ENCODE results near the gene RBM47.
"Not testable (repeated sequence)": the region's sequence is repeated elsewhere in the genome, so short reads cannot be mapped to it uniquely, and the experiment has no call there.

The RBM47 gene

GRCh38 chr4:40555176-40555900, 74.3 kb downstream of the RBM47 start:
- no peak overlapping the region for H3K4me3 ChIP-seq (ENCODE audit: insufficient read depth, low read length, poor library complexity, severe bottlenecking)
- H3K9ac ChIP-seq (ENCODE audit: low read length): no peak overlapping the region
- no peaks in the 10 kb centered on the region for H3K9me2 ChIP-seq (replicated peaks; ENCODE audit: insufficient read depth, low read length)
- no peak overlapping the region for H3K4me2 ChIP-seq (ENCODE audit: low read depth, low read length, poor library complexity, severe bottlenecking)
- no peaks in the 10 kb centered on the region for H4K20me1 ChIP-seq (ENCODE audit: low read depth, low read length)
- H3K27me3 ChIP-seq (ENCODE audit: low read length): no peaks in the 10 kb centered on the region
- no peaks in the 10 kb centered on the region for H3F3A ChIP-seq (ENCODE audit: insufficient read depth)
- no peaks in the 10 kb centered on the region for H3K79me2 ChIP-seq (ENCODE audit: insufficient read depth, low read length)
- no peak overlapping the region for H2AFZ ChIP-seq (ENCODE audit: low read depth, low read length, severe bottlenecking)
- no peaks in the 10 kb centered on the region for H3K36me3 ChIP-seq (ENCODE audit: low read length)
- no peak overlapping the region for H3K27ac ChIP-seq (ENCODE audit: low read depth, low read length)
- H3K9me3 ChIP-seq (ENCODE audit: insufficient read depth, low read length): no peaks in the 10 kb centered on the region
- TF ChIP-seq EZH2phosphoT487 (conservative IDR thresholded peaks at IDR 0.05; ENCODE audit: low read length) (no peak), CTCF (IDR thresholded peaks at IDR 0.05; ENCODE audit: insufficient read depth, low read length, poor library complexity, severe bottlenecking) (no peak)

GRCh38 chr4:40554641-40555040, 75.0 kb downstream of the RBM47 start:
- H3K27ac ChIP-seq (ENCODE audit: low read depth, low read length); H4K20me1 ChIP-seq (ENCODE audit: low read depth, low read length); H3K36me3 ChIP-seq (ENCODE audit: low read length); H3F3A ChIP-seq (ENCODE audit: insufficient read depth); H3K4me3 ChIP-seq (ENCODE audit: insufficient read depth, low read length, poor library complexity, severe bottlenecking); H3K9ac ChIP-seq (ENCODE audit: low read length); H2AFZ ChIP-seq (ENCODE audit: low read depth, low read length, severe bottlenecking); H3K79me2 ChIP-seq (ENCODE audit: insufficient read depth, low read length); H3K9me2 ChIP-seq (replicated peaks; ENCODE audit: insufficient read depth, low read length); H3K27me3 ChIP-seq (ENCODE audit: low read length); H3K4me2 ChIP-seq (ENCODE audit: low read depth, low read length, poor library complexity, severe bottlenecking); H3K9me3 ChIP-seq (ENCODE audit: insufficient read depth, low read length): not testable (repeated sequence)

- Histone ChIP-seq H3K9me3 (ENCODE audit: insufficient read depth, low read length) (no peaks in the 10 kb centered on the region), H3K4me2 (ENCODE audit: low read depth, low read length, poor library complexity, severe bottlenecking) (no peak overlapping the region), H3K27ac (ENCODE audit: low read depth, low read length) (no peak overlapping the region), H3F3A (ENCODE audit: insufficient read depth) (no peaks in the 10 kb centered on the region), H3K79me2 (ENCODE audit: insufficient read depth, low read length) (no peaks in the 10 kb centered on the region), H3K9ac (ENCODE audit: low read length) (no peak overlapping the region), H3K4me3 (ENCODE audit: insufficient read depth, low read length, poor library complexity, severe bottlenecking) (no peak overlapping the region), H3K9me2 (replicated peaks; ENCODE audit: insufficient read depth, low read length) (no peaks in the 10 kb centered on the region), H3K36me3 (ENCODE audit: low read length) (no peaks in the 10 kb centered on the region), H4K20me1 (ENCODE audit: low read depth, low read length) (no peaks in the 10 kb centered on the region), H3K27me3 (ENCODE audit: low read length) (no peaks in the 10 kb centered on the region), H2AFZ (ENCODE audit: low read depth, low read length, severe bottlenecking) (no peak overlapping the region)
- TF ChIP-seq EZH2phosphoT487 (conservative IDR thresholded peaks at IDR 0.05; ENCODE audit: low read length) (no peak), CTCF (IDR thresholded peaks at IDR 0.05; ENCODE audit: insufficient read depth, low read length, poor library complexity, severe bottlenecking) (no peak)
Observed at GRCh38 chr4:40553995-40554394, 75.7 kb downstream of the RBM47 start.

- no peak overlapping the region for H2AFZ ChIP-seq (ENCODE audit: low read depth, low read length, severe bottlenecking)
- no peak overlapping the region for H3K27ac ChIP-seq (ENCODE audit: low read depth, low read length)
- no peaks in the 10 kb centered on the region for H4K20me1 ChIP-seq (ENCODE audit: low read depth, low read length)
- no peak overlapping the region for H3K4me3 ChIP-seq (ENCODE audit: insufficient read depth, low read length, poor library complexity, severe bottlenecking)
- H3K36me3 ChIP-seq (ENCODE audit: low read length): no peaks in the 10 kb centered on the region
- H3K9me2 ChIP-seq (replicated peaks; ENCODE audit: insufficient read depth, low read length): no peaks in the 10 kb centered on the region
- H3K9me3 ChIP-seq (ENCODE audit: insufficient read depth, low read length): no peaks in the 10 kb centered on the region
- no peaks in the 10 kb centered on the region for H3F3A ChIP-seq (ENCODE audit: insufficient read depth)
- H3K4me2 ChIP-seq (ENCODE audit: low read depth, low read length, poor library complexity, severe bottlenecking): no peak overlapping the region
- H3K9ac ChIP-seq (ENCODE audit: low read length): no peak overlapping the region
- H3K79me2 ChIP-seq (ENCODE audit: insufficient read depth, low read length): no peaks in the 10 kb centered on the region
- TF ChIP-seq EZH2phosphoT487 (conservative IDR thresholded peaks at IDR 0.05; ENCODE audit: low read length): no peak
- TF ChIP-seq CTCF (IDR thresholded peaks at IDR 0.05; ENCODE audit: insufficient read depth, low read length, poor library complexity, severe bottlenecking): no peak
- H3K27me3 ChIP-seq (ENCODE audit: low read length): no peaks in the 10 kb centered on the region
Observed at GRCh38 chr4:40552536-40552935, 77.1 kb downstream of the RBM47 start.

- not testable (repeated sequence) for H2AFZ ChIP-seq (ENCODE audit: low read depth, low read length, severe bottlenecking); H3K27ac ChIP-seq (ENCODE audit: low read depth, low read length); H4K20me1 ChIP-seq (ENCODE audit: low read depth, low read length); H3K9me3 ChIP-seq (ENCODE audit: insufficient read depth, low read length); H3K4me3 ChIP-seq (ENCODE audit: insufficient read depth, low read length, poor library complexity, severe bottlenecking); H3K79me2 ChIP-seq (ENCODE audit: insufficient read depth, low read length); H3F3A ChIP-seq (ENCODE audit: insufficient read depth); H3K27me3 ChIP-seq (ENCODE audit: low read length); H3K9ac ChIP-seq (ENCODE audit: low read length); H3K9me2 ChIP-seq (replicated peaks; ENCODE audit: insufficient read depth, low read length); H3K36me3 ChIP-seq (ENCODE audit: low read length)
- H3K4me2 ChIP-seq (ENCODE audit: low read depth, low read length, poor library complexity, severe bottlenecking): peak overlapping the region; percentile 31
Observed at GRCh38 chr4:40551568-40552136, 78.0 kb downstream of the RBM47 start.
